ENCODE results near the gene GRHL3.

GRHL3 gene

GRCh38 chr1:24293392-24294227, 25.5 kb upstream of the GRHL3 start:
- DNase-seq: no peak

- no peak for DNase-seq
Observed at GRCh38 chr1:24294228-24294672, 24.9 kb upstream of the GRHL3 start.

- no peak for DNase-seq
Observed at GRCh38 chr1:24294716-24295371, 24.3 kb upstream of the GRHL3 start.

GRCh38 chr1:24295535-24295934, 23.6 kb upstream of the GRHL3 start:
- DNase-seq: no peak

- DNase-seq: no peak
Observed at GRCh38 chr1:24297187-24297851, 21.8 kb upstream of the GRHL3 start.

GRCh38 chr1:24297852-24298232, 21.3 kb upstream of the GRHL3 start:
- no peak for DNase-seq

GRCh38 chr1:24298606-24299005, 20.6 kb upstream of the GRHL3 start:
- DNase-seq: no peak

GRCh38 chr1:24299901-24300300, 19.3 kb upstream of the GRHL3 start:
- no peak for DNase-seq

- no peak for DNase-seq
Observed at GRCh38 chr1:24300971-24301784, 18.0 kb upstream of the GRHL3 start.

GRCh38 chr1:24301785-24302175, 17.4 kb upstream of the GRHL3 start:
- no peak for DNase-seq

- no peak for DNase-seq
Observed at GRCh38 chr1:24302209-24302611, 16.9 kb upstream of the GRHL3 start.

GRCh38 chr1:24303600-24303999, 15.6 kb upstream of the GRHL3 start:
- no peak for DNase-seq

- DNase-seq: no peak
Observed at GRCh38 chr1:24304763-24305162, 14.4 kb upstream of the GRHL3 start.

GRCh38 chr1:24308365-24309015, 10.7 kb upstream of the GRHL3 start:
- DNase-seq: no peak

- no peak for DNase-seq
Observed at GRCh38 chr1:24309762-24310485, 9.2 kb upstream of the GRHL3 start.

- DNase-seq: no peak
Observed at GRCh38 chr1:24311234-24311633, 7.9 kb upstream of the GRHL3 start.

GRCh38 chr1:24311741-24312140, 7.4 kb upstream of the GRHL3 start:
- no peak for DNase-seq

GRCh38 chr1:24315391-24315790, 3.8 kb upstream of the GRHL3 start:
- DNase-seq: no peak

- no peak for DNase-seq
Observed at GRCh38 chr1:24316645-24317044, 2.5 kb upstream of the GRHL3 start.

GRCh38 chr1:24317081-24317480, 2.1 kb upstream of the GRHL3 start:
- no peak for DNase-seq

- DNase-seq: no peak
Observed at GRCh38 chr1:24317956-24318614, 1.1 kb upstream of the GRHL3 start.
